HCT116 (cell line): Measurements from ENCODE around the gene TBX4. TPM values are rescaled to one million over a fixed set of nuclear protein-coding genes. Genes with fewer than 3 reads are reported as not detected.

ENCODE experiments used
- ATAC-seq: fragments of 200-7000 bp; cut with Tn5 transposase; 2 replicates; pipeline ENCODE4 v1.9.1; 2020; ENCODE audit warnings: mild to moderate bottlenecking, moderate library complexity
- BruUV-seq: library from RNA; stranded (reverse); fragments of 400-500 nt; replicated peaks from 2 replicates; lab custom pipeline; 2021; lab: Mats Ljungman, UMichigan
- CTCF ChIA-PET: fragments of 300-600 bp; sonication (Branson Sonifier 250); formaldehyde crosslinking; loops from one replicate; lab custom pipeline; 2021; ENCODE audit warnings: antibody characterized with exemption; lab: Charles Lee
- POLR2A ChIA-PET: fragments of 300-600, 350-600 bp; sonication (Branson Sonifier 250); formaldehyde crosslinking; loops from one replicate; lab custom pipeline; 2021; ENCODE audit warnings: antibody characterized with exemption; lab: Charles Lee
- RAD21 ChIA-PET, 2 experiments: fragments of 300-600 bp; sonication (Branson Sonifier 250); formaldehyde crosslinking; loops; one replicate each; lab custom pipeline; 2023; ENCODE audit warnings: low total read pairs in 2 of 2; ENCODE audit not compliant: uncharacterized antibody in 2 of 2, unreplicated experiment in 2 of 2, low non-redundant PET in 1 of 2; lab: Charles Lee
- DNase-seq: peaks from one replicate; pipeline ENCODE4 v3.0.0-alpha.2; 2010; ENCODE audit warnings: low read depth, low spot score
- H2AFZ ChIP-seq: fragments of 200-600 bp; shearing (Covaris generic), sonication (generic); 2 replicates; pipeline ENCODE4 v1.6.1; 2017; ENCODE audit warnings: low read depth, mixed run types, mixed read lengths, antibody characterized with exemption, low read length; ENCODE audit not compliant: poor library complexity, severe bottlenecking
- H3K27ac ChIP-seq: 2 replicates; pipeline ENCODE4 v1.5.1; 2012; ENCODE audit warnings: low read depth, low read length
- H3K27me3 ChIP-seq: fragments of 200-600 bp; sonication (generic); 2 replicates; pipeline ENCODE4 v1.6.1; 2016; ENCODE audit warnings: mixed run types, low read length, mixed read lengths; ENCODE audit not compliant: insufficient read depth
- H3K36me3 ChIP-seq, 2 experiments: fragments of 200-500 bp in 1 of 2; fragments of 200-600 bp in 1 of 2; sonication (Bioruptor generic) in 1 of 2; sonication (generic) in 1 of 2; 2 replicates each; pipeline versions ENCODE4 v1.5.1 to v1.6.1; 2014 to 2016; ENCODE audit warnings: low read length in 2 of 2, inconsistent platforms in 1 of 2, mixed read lengths in 1 of 2, mixed run types in 1 of 2; ENCODE audit not compliant: insufficient read depth in 2 of 2, control insufficient read depth in 1 of 2
- H3K4me1 ChIP-seq, 2 experiments: fragments of 200-600 bp in 1 of 2; sonication (generic) in 1 of 2; 2 replicates each; pipeline versions ENCODE4 v1.5.1 to v1.6.1; 2012 to 2017; ENCODE audit warnings: low read length in 2 of 2, inconsistent platforms in 1 of 2, mild to moderate bottlenecking in 1 of 2, mixed read lengths in 1 of 2, mixed run types in 1 of 2, moderate library complexity in 1 of 2; ENCODE audit not compliant: insufficient read depth in 2 of 2, control insufficient read depth in 1 of 2
- H3K4me2 ChIP-seq: fragments of 200-600 bp; sonication (generic); 2 replicates; pipeline ENCODE4 v1.6.1; 2017; ENCODE audit warnings: mixed run types, low read length, mixed read lengths
- H3K4me3 ChIP-seq, 2 experiments: fragments of 200-600 bp in 1 of 2; sonication (generic) in 1 of 2; replicated peaks in 1 of 2; 2 replicates each; pipeline ENCODE4 v1.5.1; 2011 to 2016; ENCODE audit warnings: low read length in 2 of 2, control low read depth in 1 of 2, low read depth in 1 of 2, mild to moderate bottlenecking in 1 of 2, mixed read lengths in 1 of 2, mixed run types in 1 of 2
- H3K79me2 ChIP-seq: fragments of 200-600 bp; sonication (generic); 2 replicates; pipeline ENCODE4 v1.6.1; 2017; ENCODE audit warnings: mild to moderate bottlenecking, mixed run types, low read length, moderate library complexity, mixed read lengths; ENCODE audit not compliant: insufficient read depth
- H3K9ac ChIP-seq: fragments of 200-600 bp; sonication (generic); 2 replicates; pipeline ENCODE4 v1.6.1; 2016; ENCODE audit warnings: low read length, mixed read lengths
- H3K9me2 ChIP-seq: fragments of 200-600 bp; sonication (generic), shearing (Covaris generic); 2 replicates; pipeline ENCODE4 v1.6.1; 2017; ENCODE audit warnings: mixed run types, mild to moderate bottlenecking, moderate library complexity; ENCODE audit not compliant: insufficient read depth
- H3K9me3 ChIP-seq, 2 experiments: fragments of 200-500 bp in 1 of 2; fragments of 200-600 bp in 1 of 2; sonication (Bioruptor generic) in 1 of 2; sonication (generic) in 1 of 2; 2 replicates each; pipeline ENCODE4 v1.6.1; 2014 to 2017; ENCODE audit warnings: low read length in 2 of 2, mixed read lengths in 2 of 2, inconsistent platforms in 1 of 2, low read depth in 1 of 2, mild to moderate bottlenecking in 1 of 2, mixed run types in 1 of 2, moderate library complexity in 1 of 2; ENCODE audit not compliant: control insufficient read depth in 1 of 2, insufficient read depth in 1 of 2
- H4K20me1 ChIP-seq: fragments of 200-600 bp; sonication (generic), shearing (Covaris generic); 2 replicates; pipeline ENCODE4 v1.6.1; 2017; ENCODE audit warnings: mixed run types, mild to moderate bottlenecking, moderate library complexity; ENCODE audit not compliant: insufficient read depth
- EGR1 ChIP-seq: IDR thresholded peaks from 2 replicates; pipeline ENCODE4 v1.6.1; 2012; ENCODE audit warnings: low read depth
- EZH2 ChIP-seq: fragments of 200-600 bp; sonication (generic); IDR thresholded peaks from 2 replicates; pipeline ENCODE4 v1.6.1; 2017; ENCODE audit warnings: antibody characterized with exemption, mixed run types
- JUND ChIP-seq: IDR thresholded peaks from 2 replicates; pipeline ENCODE4 v1.6.1; 2012
- POLR2AphosphoS5 ChIP-seq: IDR thresholded peaks from 2 replicates; pipeline ENCODE4 v1.6.1; 2011; ENCODE audit warnings: mild to moderate bottlenecking, low read depth, low read length, moderate library complexity
- SIN3A ChIP-seq: IDR thresholded peaks from 2 replicates; pipeline ENCODE4 v1.6.1; 2012; ENCODE audit warnings: low read depth
- SRF ChIP-seq: IDR thresholded peaks from 2 replicates; pipeline ENCODE4 v1.6.1; 2012; ENCODE audit warnings: low read depth
- YY1 ChIP-seq: IDR thresholded peaks from 2 replicates; pipeline ENCODE4 v1.6.1; 2011; ENCODE audit warnings: low read length, low read depth, moderate library complexity, mild to moderate bottlenecking; ENCODE audit not compliant: insufficient replicate concordance; ENCODE audit errors: extremely low read depth
- ZFX ChIP-seq: fragments of 450-650 bp; IDR thresholded peaks from 2 replicates; pipeline ENCODE4 v1.6.1; 2017
- ZNF274 ChIP-seq: fragments of 200-500 bp; sonication (Bioruptor generic); IDR thresholded peaks from 2 replicates; pipeline ENCODE4 v1.6.1; 2014; ENCODE audit warnings: mild to moderate bottlenecking, low read depth, low read length, inconsistent platforms
- intact Hi-C: fragments of 100-400 bp; cut with micrococcal nuclease; formaldehyde crosslinking; loops from 2 replicates; pipeline ENCODE4 v1.10.0; 2022
- total RNA-seq: library from RNA; stranded (reverse); gene quantifications from one replicate; pipeline ENCODE4 v1.2.1, GENCODE V29; 2021; ENCODE audit not compliant: unreplicated experiment
- TF ChIP-seq, protein P1 (sequence below): IDR thresholded peaks from 2 replicates; pipeline ENCODE4 v1.6.1; 2012

TBX4 gene
- total RNA-seq, 1 experiment from 2014 or later = 0.27 TPM

GRCh38 chr17:61465550-61466237 is 13.5 kb downstream of the TBX4 start (continued):
- TF ChIP-seq YY1 (no peak), ZNF274 (no peak)
- TF ChIP-seq, protein P1, sequence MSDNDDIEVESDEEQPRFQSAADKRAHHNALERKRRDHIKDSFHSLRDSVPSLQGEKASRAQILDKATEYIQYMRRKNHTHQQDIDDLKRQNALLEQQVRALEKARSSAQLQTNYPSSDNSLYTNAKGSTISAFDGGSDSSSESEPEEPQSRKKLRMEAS = no peak

DNA sequence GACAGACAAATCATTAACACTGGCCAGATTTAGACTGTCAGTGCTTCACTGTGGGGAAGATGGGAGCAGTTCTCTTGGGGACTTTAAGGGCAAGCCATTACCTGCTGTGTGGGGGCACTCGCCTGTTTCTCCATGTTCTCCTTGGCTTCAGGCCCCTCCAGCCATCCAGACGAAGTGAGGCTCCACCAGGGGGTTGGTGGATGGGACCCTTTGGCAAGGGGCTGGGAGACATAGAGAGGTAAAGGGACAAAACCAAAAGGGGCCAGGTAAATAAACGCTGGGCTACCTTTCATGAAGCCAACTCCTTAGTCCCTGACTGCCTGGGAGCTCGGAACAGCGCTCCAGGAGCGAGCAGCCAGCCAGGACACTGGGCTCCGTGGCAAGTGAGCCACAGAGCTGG is 14.0 kb downstream of the TBX4 start:
- Histone ChIP-seq H4K20me1 (no peaks in the 10 kb centered on the region), H3K79me2 (no peaks in the 10 kb centered on the region), H3K27ac (no peak overlapping the region), H2AFZ (no peak overlapping the region), H3K4me1 (peaks cover 18 to 27% of the 10 kb centered on the region in 2 experiments), H3K4me2 (no peak overlapping the region), H3K9me2 (no peaks in the 10 kb centered on the region)
- RAD21 ChIA-PET = no interaction called here
- TF ChIP-seq EZH2 (no peak), EGR1 (no peak), JUND (no peak), SRF (no peak), POLR2AphosphoS5 (no peak), ZFX (no peak), SIN3A (no peak)
- TF ChIP-seq, protein P1 = no peak
- TF ChIP-seq, all 23 proteins: peak for 0
- CTCF ChIA-PET = no interaction called here
- Histone ChIP-seq H3K36me3 (no peaks in the 10 kb centered on the region), H3K27me3 (no peaks in the 10 kb centered on the region), H3K4me3 (no peak overlapping the region), H3K9ac (no peak overlapping the region), H3K9me3 (no peaks in the 10 kb centered on the region)
- no peak for ATAC-seq
- no peak for DNase-seq
- no TSS peak for BruUV-seq
- POLR2A ChIA-PET = interaction anchor here (2.9 kb wide), 1 partner anchor 29 kb away, joined by 23 read pairs; no protein-coding TSS in a partner anchor
- intact Hi-C loops = no loop called here
